OCI-LY7 (cell line): Measurements from ENCODE around the gene NES. TPM values are rescaled to one million over a fixed set of nuclear protein-coding genes. Genes with fewer than 3 reads are reported as not detected.

Experiments
- BruUV-seq: library from RNA; stranded (reverse); fragments of 400-500 nt; replicated peaks from 2 replicates; lab custom pipeline; 2021; lab: Mats Ljungman, UMichigan
- CTCF ChIA-PET: fragments of 300-600 bp; sonication (Branson Sonifier 250); formaldehyde crosslinking; loops from one replicate; lab custom pipeline; 2022; ENCODE audit warnings: antibody characterized with exemption; ENCODE audit not compliant: unreplicated experiment; lab: Charles Lee
- POLR2A ChIA-PET: fragments of 300-600 bp; sonication (Branson Sonifier 250); formaldehyde crosslinking; loops from one replicate; lab custom pipeline; 2022; ENCODE audit warnings: antibody characterized with exemption; lab: Charles Lee
- DNase-seq: peaks from one replicate; pipeline ENCODE4 v3.0.0-alpha.2; 2015; ENCODE audit warnings: low spot score
- H2AFZ ChIP-seq: fragments of 200-600 bp; sonication (generic), shearing (Covaris generic); 2 replicates; pipeline ENCODE4 v1.6.1; 2014; ENCODE audit warnings: mild to moderate bottlenecking, antibody characterized with exemption, low read length, moderate library complexity
- H3K27ac ChIP-seq: fragments of 200-600 bp; sonication (generic); 2 replicates; pipeline ENCODE4 v1.5.1; 2014; ENCODE audit warnings: mixed run types, low read depth, mild to moderate bottlenecking, moderate library complexity, low read length, inconsistent platforms; ENCODE audit not compliant: poor library complexity, severe bottlenecking
- H3K36me3 ChIP-seq: fragments of 200-600 bp; sonication (generic); 2 replicates; pipeline ENCODE4 v1.6.1; 2014; ENCODE audit warnings: mild to moderate bottlenecking, antibody characterized with exemption, low read length, moderate library complexity, mixed read lengths; ENCODE audit not compliant: insufficient read depth
- H3K4me1 ChIP-seq: fragments of 200-600 bp; sonication (generic); 2 replicates; pipeline ENCODE4 v1.5.1; 2014; ENCODE audit warnings: mild to moderate bottlenecking, low read length; ENCODE audit not compliant: insufficient read depth, poor library complexity, severe bottlenecking
- H3K4me2 ChIP-seq: fragments of 200-600 bp; sonication (generic); 2 replicates; pipeline ENCODE4 v1.6.1; 2014; ENCODE audit warnings: mild to moderate bottlenecking, low read length
- H3K4me3 ChIP-seq: fragments of 200-600 bp; sonication (generic); 2 replicates; pipeline ENCODE4 v1.5.1; 2014; ENCODE audit warnings: mild to moderate bottlenecking, low read depth, low read length; ENCODE audit not compliant: poor library complexity, severe bottlenecking
- H3K79me2 ChIP-seq: fragments of 200-600 bp; sonication (generic); 2 replicates; pipeline ENCODE4 v1.6.1; 2016; ENCODE audit warnings: low read depth, mild to moderate bottlenecking, low read length, moderate library complexity, mixed read lengths; ENCODE audit not compliant: insufficient read depth
- H3K9me2 ChIP-seq: fragments of 200-600 bp; sonication (generic); 2 replicates; pipeline ENCODE4 v1.6.1; 2016; ENCODE audit warnings: mild to moderate bottlenecking, low read length, mixed read lengths; ENCODE audit not compliant: insufficient read depth
- H3K9me3 ChIP-seq: fragments of 200-600 bp; sonication (generic); 2 replicates; pipeline ENCODE4 v1.6.1; 2014; ENCODE audit warnings: mild to moderate bottlenecking, mixed run types, low read length, mixed read lengths
- H4K20me1 ChIP-seq: fragments of 200-600 bp; sonication (generic); 2 replicates; pipeline ENCODE4 v1.6.1; 2014; ENCODE audit warnings: mild to moderate bottlenecking, antibody characterized with exemption, low read length, moderate library complexity, mixed read lengths; ENCODE audit not compliant: insufficient read depth
- EZH2phosphoT487 ChIP-seq: fragments of 200-600 bp; sonication (generic); IDR thresholded peaks from 2 replicates; pipeline ENCODE4 v1.6.1; 2018; ENCODE audit warnings: low read depth, borderline replicate concordance, mild to moderate bottlenecking, mixed run types, antibody characterized with exemption, low read length, moderate library complexity, mixed read lengths
- intact Hi-C: fragments of 100-400 bp; cut with micrococcal nuclease; formaldehyde crosslinking; loops from one replicate; pipeline ENCODE4 v1.10.0; 2022; ENCODE audit not compliant: unreplicated experiment
- total RNA-seq, 2 experiments: library from RNA; depleted of rRNA in 1 of 2; stranded (reverse); fragments of >200 nt in 1 of 2; shearing (Covaris generic) in 1 of 2; gene quantifications; 2 replicates each; pipeline ENCODE4 v1.2.3, GENCODE V29; 2014 to 2022
- TF ChIP-seq, protein P1 (sequence below): fragments of 200-600 bp; sonication (generic); conservative IDR thresholded peaks from 2 replicates; pipeline ENCODE4 v1.5.1; 2014; ENCODE audit warnings: mild to moderate bottlenecking, antibody characterized with exemption, low read length, moderate library complexity, mixed read lengths

Gene NES
- total RNA-seq, 2 experiments from 2014 or later: not detected

DNA sequence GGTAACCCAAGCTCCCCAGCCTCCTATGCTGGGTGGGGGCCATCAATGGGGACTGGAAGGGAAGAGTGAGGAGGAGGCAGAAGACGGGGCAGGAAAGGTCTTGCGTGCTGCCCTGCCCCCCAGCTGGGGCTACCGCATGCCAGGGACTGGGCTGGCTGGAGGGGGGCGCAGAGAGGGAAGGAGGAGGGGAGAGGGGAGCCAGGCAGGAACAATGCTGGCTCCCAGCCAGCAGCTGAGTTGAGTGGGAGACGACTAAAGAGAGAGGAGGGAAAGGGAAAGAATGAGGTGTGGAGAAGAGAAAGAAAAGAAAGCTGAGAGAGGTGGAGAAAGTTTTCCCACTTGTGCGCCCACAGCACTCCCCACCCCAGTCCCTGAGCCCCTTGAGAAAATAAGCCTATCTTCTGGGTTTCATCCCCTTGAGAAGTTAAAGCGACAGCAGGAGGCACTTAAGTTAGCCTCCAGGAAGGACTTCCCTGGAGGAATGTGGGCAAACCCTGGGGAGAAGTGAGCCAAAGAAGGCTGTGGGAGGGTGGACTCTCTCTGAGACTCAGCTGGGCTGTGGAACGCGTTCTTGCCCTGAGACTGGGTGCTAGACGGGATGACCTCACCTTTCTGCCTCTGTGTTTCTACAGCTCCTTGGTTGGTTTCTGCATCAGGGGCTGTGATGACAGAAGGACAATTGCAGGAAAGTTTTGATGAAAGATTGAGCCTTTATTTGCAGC lies 12.9 kb upstream of the NES start:
- intact Hi-C loops: loop anchor here (1.0 to 10.0 kb wide), 5 partner anchors 16 to 200 kb away; partner anchors contain the start of gene NTRK1
- POLR2A ChIA-PET: interaction anchor here (1.1 kb wide), 1 partner anchor 37 kb away, joined by 3 read pairs; no protein-coding TSS in a partner anchor
- Histone ChIP-seq H3K4me2 (0 out of 2 replicates have a peak overlapping the region, but pooled peaks have one; percentile 18), H3K9me3 (no peaks in the 10 kb centered on the region), H4K20me1 (no peaks in the 10 kb centered on the region), H3K36me3 (no peaks in the 10 kb centered on the region), H3K4me3 (no peak overlapping the region), H3K9me2 (no peaks in the 10 kb centered on the region), H2AFZ (no peak overlapping the region), H3K27ac (no peak overlapping the region), H3K79me2 (no peaks in the 10 kb centered on the region), H3K4me1 (peaks cover 17% of the 10 kb centered on the region)
- CTCF ChIA-PET: interaction anchor here (0.5 to 3.2 kb wide), 11 partner anchors 10 to 467 kb away, joined by 3 to 36 read pairs (median 4); partner anchors contain the start of genes CRABP2, ISG20L2 and MRPL24
- TF ChIP-seq, protein P1, sequence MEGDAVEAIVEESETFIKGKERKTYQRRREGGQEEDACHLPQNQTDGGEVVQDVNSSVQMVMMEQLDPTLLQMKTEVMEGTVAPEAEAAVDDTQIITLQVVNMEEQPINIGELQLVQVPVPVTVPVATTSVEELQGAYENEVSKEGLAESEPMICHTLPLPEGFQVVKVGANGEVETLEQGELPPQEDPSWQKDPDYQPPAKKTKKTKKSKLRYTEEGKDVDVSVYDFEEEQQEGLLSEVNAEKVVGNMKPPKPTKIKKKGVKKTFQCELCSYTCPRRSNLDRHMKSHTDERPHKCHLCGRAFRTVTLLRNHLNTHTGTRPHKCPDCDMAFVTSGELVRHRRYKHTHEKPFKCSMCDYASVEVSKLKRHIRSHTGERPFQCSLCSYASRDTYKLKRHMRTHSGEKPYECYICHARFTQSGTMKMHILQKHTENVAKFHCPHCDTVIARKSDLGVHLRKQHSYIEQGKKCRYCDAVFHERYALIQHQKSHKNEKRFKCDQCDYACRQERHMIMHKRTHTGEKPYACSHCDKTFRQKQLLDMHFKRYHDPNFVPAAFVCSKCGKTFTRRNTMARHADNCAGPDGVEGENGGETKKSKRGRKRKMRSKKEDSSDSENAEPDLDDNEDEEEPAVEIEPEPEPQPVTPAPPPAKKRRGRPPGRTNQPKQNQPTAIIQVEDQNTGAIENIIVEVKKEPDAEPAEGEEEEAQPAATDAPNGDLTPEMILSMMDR: no peak
- TF ChIP-seq EZH2phosphoT487: no peak
- BruUV-seq: no TSS peak
- DNase-seq: no peak

DNA sequence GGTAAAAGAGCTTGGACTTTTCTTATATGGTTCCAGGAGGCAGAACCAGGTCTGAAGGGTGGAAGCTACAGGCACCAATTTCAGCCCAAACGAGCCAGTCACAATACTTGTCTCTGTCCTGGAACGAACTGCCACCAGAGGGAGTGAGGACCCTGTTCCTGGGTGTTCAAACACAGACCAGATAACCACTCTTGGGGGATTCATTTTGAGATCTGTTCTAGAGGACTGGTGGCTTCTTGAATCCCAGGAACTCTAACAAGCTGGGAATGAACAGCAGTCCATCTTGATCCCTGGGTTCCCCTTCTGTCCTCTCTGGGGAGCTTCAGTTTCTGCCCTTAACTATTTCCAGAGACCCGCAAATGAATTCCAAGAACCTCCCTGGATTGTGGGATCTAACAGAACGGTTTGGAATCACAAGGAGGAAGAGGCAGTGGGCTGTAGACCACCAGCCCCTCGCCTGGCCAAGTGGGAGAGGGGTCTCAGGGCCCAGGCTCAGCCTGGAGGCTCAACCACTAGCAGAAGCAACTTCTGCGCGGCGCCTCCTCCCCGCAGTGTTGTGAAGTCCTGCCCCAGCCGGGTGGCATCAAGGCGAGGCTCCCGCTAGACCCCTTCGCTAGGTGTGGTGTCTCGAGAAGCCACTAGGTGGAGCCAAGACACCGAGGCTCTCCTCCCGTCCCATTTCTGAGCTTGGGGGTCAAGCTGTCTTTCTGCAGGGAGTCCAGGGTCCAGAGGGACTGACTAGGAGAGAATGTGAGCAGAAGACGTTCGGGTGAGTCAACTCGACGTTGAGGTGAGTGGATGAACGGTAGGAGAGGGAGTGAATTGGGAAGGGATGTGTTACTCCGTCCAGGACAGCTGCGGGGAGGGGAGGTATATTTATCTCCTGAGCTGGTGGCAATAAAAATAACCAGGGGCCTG lies 12.1 kb upstream of the NES start:
- intact Hi-C loops: loop anchor here (1.0 to 10.0 kb wide), 5 partner anchors 17 to 201 kb away; partner anchors contain the start of gene NTRK1
- Histone ChIP-seq H3K4me2 (peak overlapping the region; percentile 61), H3K4me1 (peaks cover 17% of the 10 kb centered on the region), H3K4me3 (peak overlapping the region; percentile 18), H3K36me3 (no peaks in the 10 kb centered on the region), H3K9me2 (no peaks in the 10 kb centered on the region), H3K79me2 (no peaks in the 10 kb centered on the region), H3K9me3 (no peaks in the 10 kb centered on the region), H4K20me1 (no peaks in the 10 kb centered on the region), H3K27ac (no peak overlapping the region), H2AFZ (peak overlapping the region; percentile 70)
- ChIA-PET POLR2A (interaction anchor here (0.6 to 1.1 kb wide), 2 partner anchors 38 to 310 kb away, joined by 3 read pairs; no protein-coding TSS in a partner anchor), CTCF (interaction anchor here (0.5 to 3.2 kb wide), 14 partner anchors 11 to 468 kb away, joined by 3 to 36 read pairs (median 4); partner anchors contain the start of genes CRABP2, ISG20L2 and MRPL24)
- TF ChIP-seq, protein P1: peak; percentile 81
- TF ChIP-seq EZH2phosphoT487: no peak
- DNase-seq: peak; percentile 86
- BruUV-seq: no TSS peak
